K562 (cell line): ENCODE results near the gene SON. TPM values are rescaled to one million over a fixed set of nuclear protein-coding genes. Genes with fewer than 3 reads are reported as not detected.

Experiments
- ASH1L ChIP-seq: fragments of 450-650 bp; IDR thresholded peaks from 2 replicates; pipeline ENCODE4 v1.6.1; 2018; ENCODE audit warnings: borderline replicate concordance, mild to moderate bottlenecking, low read depth; ENCODE audit not compliant: partially characterized antibody
- ATF4 ChIP-seq: fragments of 450-650 bp; formaldehyde crosslinking; IDR thresholded peaks from 2 replicates; pipeline ENCODE4 v1.4.0; 2022; ENCODE audit warnings: mild to moderate bottlenecking, moderate library complexity
- BDP1 ChIP-seq: IDR thresholded peaks from 3 replicates; pipeline ENCODE4 v1.6.1; 2011; ENCODE audit not compliant: insufficient read length, insufficient read depth
- ETV6 ChIP-seq, 3 experiments: fragments of 150-350 bp in 1 of 3; sonication (generic) in 1 of 3; formaldehyde crosslinking in 1 of 3; IDR thresholded peaks; 2 replicates each; pipeline versions ENCODE4 v1.6.1 to v1.8.0; 2014 to 2022; ENCODE audit warnings: borderline replicate concordance in 2 of 3, low read depth in 2 of 3, antibody characterized with exemption in 1 of 3, low read length in 1 of 3, mild to moderate bottlenecking in 1 of 3, missing genetic modification reagents in 1 of 3
- LCOR ChIP-seq: sonication (generic); formaldehyde crosslinking; IDR thresholded peaks from 2 replicates; pipeline ENCODE4 v1.8.0; 2022; ENCODE audit warnings: mild to moderate bottlenecking, missing genetic modification reagents
- MTA1 ChIP-seq: fragments of 450-650 bp; IDR thresholded peaks from 2 replicates; pipeline ENCODE4 v1.6.1; 2017; ENCODE audit warnings: borderline replicate concordance
- NCOA1 ChIP-seq: fragments of 450-650 bp; IDR thresholded peaks from 2 replicates; pipeline ENCODE4 v1.6.1; 2016; ENCODE audit warnings: low read depth
- NR2C2 ChIP-seq, 2 experiments: fragments of 200-800 bp in 1 of 2; sonication (Bioruptor generic) in 1 of 2; sonication (generic) in 1 of 2; formaldehyde crosslinking in 1 of 2; IDR thresholded peaks; 2 replicates each; pipeline versions ENCODE4 v1.6.1 to v1.8.0; 2016 to 2022; ENCODE audit warnings: mild to moderate bottlenecking in 1 of 2, missing compliant biosample characterization in 1 of 2, missing genetic modification characterization in 1 of 2, missing genetic modification reagents in 1 of 2
- PKNOX1 ChIP-seq: fragments of 450-650 bp; IDR thresholded peaks from 2 replicates; pipeline ENCODE4 v1.6.1; 2016
- RBM22 ChIP-seq: fragments of 200-400 bp; formaldehyde crosslinking; IDR thresholded peaks from 2 replicates; pipeline ENCODE4 v1.6.1; 2018; ENCODE audit warnings: low read length, low read depth; ENCODE audit not compliant: poor library complexity, severe bottlenecking
- ZBTB2 ChIP-seq: fragments of 450-650 bp; IDR thresholded peaks from 2 replicates; pipeline ENCODE4 v1.6.1; 2016; ENCODE audit warnings: antibody characterized with exemption
- ZNF277 ChIP-seq: fragments of 250-450 bp; sonication (Bioruptor Pico); IDR thresholded peaks from 2 replicates; pipeline ENCODE4 v1.8.0; 2022; ENCODE audit warnings: inconsistent platforms, mild to moderate bottlenecking, moderate library complexity, borderline replicate concordance
- polyA plus RNA-seq, 8 experiments: library from polyadenylated mRNA; depleted of rRNA in 4 of 8; stranded (reverse) in 5 of 8; unstranded in 3 of 8; fragments of >200 nt; fragmentation: Nextera tagmentation in 2 of 8; fragmentation: Illumina TruSeq in 1 of 8; extraction: Ambion mirVana in 2 of 8; extraction: Trizol in 1 of 8; gene quantifications; 2 replicates each; pipeline versions ENCODE4 v1.2.1 to v1.2.3, GENCODE V29; 2011 to 2014; ENCODE audit warnings: inconsistent platforms in 1 of 8, missing spikeins in 1 of 8
- total RNA-seq, 7 experiments: library from RNA; depleted of rRNA in 6 of 7; stranded (reverse); fragments of >200 nt in 6 of 7; fragmentation: Illumina TruSeq in 2 of 7; extraction: Trizol in 2 of 7; gene quantifications; 2 replicates each; pipeline versions ENCODE4 v1.2.1 to v1.2.3, GENCODE V29; 2011 to 2021; ENCODE audit warnings: low replicate concordance in 1 of 7
- TF ChIP-seq, protein P1 (sequence below), 2 experiments: fragments of 450-650 bp; IDR thresholded peaks; 2 replicates each; pipeline ENCODE4 v1.6.1; 2018; ENCODE audit warnings: mild to moderate bottlenecking in 2 of 2, low read depth in 1 of 2; ENCODE audit not compliant: partially characterized antibody in 2 of 2
- TF ChIP-seq, protein P2 (sequence below): fragments of 450-650 bp; IDR thresholded peaks from 2 replicates; pipeline ENCODE4 v1.6.1; 2016; ENCODE audit warnings: missing biosample characterization, missing genetic modification characterization

SON gene
- total and polyA plus RNA-seq, 9 of the 15 experiments (the other 6 are each of a cell fraction or from before 2014, with no cell fraction given) = 105 to 742 (median 187) TPM

GRCh38 chr21:33588485-33589335 lies 45.9 kb downstream of the SON start, which contains the start of gene DONSON (continued):
- TF ChIP-seq ETV6 (IDR thresholded peaks at IDR 0.05; ENCODE audit: borderline replicate concordance in 1 of 2, low read depth in 2 of 2, low read length in 1 of 2) (no peak), ETV6 (CRISPR knock-in tag; IDR thresholded peaks at IDR 0.05; ENCODE audit: borderline replicate concordance) (no peak), NR2C2 (CRISPR knock-in tag; IDR thresholded peaks at IDR 0.05) (no peak), NR2C2 (tag; IDR thresholded peaks at IDR 0.05) (peak; percentile 68; the same call in 1 of the 2 replicates), NCOA1 (no peak; the same call in 1 of the 2 replicates), LCOR (CRISPR knock-in tag) (no peak), ATF4 (0 out of 2 replicates have a peak, but pooled peaks have one; percentile 2), MTA1 (no peak), ASH1L (no peak), PKNOX1 (0 out of 2 replicates have a peak, but pooled peaks have one; percentile 28), ZBTB2 (peak; percentile 72), ZNF277 (no peak), RBM22 (peak; percentile 73), BDP1 (no peak)
- TF ChIP-seq, protein P1, sequence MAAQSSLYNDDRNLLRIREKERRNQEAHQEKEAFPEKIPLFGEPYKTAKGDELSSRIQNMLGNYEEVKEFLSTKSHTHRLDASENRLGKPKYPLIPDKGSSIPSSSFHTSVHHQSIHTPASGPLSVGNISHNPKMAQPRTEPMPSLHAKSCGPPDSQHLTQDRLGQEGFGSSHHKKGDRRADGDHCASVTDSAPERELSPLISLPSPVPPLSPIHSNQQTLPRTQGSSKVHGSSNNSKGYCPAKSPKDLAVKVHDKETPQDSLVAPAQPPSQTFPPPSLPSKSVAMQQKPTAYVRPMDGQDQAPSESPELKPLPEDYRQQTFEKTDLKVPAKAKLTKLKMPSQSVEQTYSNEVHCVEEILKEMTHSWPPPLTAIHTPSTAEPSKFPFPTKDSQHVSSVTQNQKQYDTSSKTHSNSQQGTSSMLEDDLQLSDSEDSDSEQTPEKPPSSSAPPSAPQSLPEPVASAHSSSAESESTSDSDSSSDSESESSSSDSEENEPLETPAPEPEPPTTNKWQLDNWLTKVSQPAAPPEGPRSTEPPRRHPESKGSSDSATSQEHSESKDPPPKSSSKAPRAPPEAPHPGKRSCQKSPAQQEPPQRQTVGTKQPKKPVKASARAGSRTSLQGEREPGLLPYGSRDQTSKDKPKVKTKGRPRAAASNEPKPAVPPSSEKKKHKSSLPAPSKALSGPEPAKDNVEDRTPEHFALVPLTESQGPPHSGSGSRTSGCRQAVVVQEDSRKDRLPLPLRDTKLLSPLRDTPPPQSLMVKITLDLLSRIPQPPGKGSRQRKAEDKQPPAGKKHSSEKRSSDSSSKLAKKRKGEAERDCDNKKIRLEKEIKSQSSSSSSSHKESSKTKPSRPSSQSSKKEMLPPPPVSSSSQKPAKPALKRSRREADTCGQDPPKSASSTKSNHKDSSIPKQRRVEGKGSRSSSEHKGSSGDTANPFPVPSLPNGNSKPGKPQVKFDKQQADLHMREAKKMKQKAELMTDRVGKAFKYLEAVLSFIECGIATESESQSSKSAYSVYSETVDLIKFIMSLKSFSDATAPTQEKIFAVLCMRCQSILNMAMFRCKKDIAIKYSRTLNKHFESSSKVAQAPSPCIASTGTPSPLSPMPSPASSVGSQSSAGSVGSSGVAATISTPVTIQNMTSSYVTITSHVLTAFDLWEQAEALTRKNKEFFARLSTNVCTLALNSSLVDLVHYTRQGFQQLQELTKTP (IDR thresholded peaks at IDR 0.05; ENCODE audit: low read depth in 1 of 2, partially characterized antibody in 2 of 2) = peak in 1 of 2 experiments; percentile 13
- TF ChIP-seq, protein P2, sequence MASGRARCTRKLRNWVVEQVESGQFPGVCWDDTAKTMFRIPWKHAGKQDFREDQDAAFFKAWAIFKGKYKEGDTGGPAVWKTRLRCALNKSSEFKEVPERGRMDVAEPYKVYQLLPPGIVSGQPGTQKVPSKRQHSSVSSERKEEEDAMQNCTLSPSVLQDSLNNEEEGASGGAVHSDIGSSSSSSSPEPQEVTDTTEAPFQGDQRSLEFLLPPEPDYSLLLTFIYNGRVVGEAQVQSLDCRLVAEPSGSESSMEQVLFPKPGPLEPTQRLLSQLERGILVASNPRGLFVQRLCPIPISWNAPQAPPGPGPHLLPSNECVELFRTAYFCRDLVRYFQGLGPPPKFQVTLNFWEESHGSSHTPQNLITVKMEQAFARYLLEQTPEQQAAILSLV = no peak
